Astrocyte of the cerebellum (primary cell): Measurements from ENCODE around the gene FGD5.

ENCODE experiments used
- DNase-seq: peaks from one replicate; pipeline ENCODE4 v3.0.0-alpha.2; 2011; ENCODE audit warnings: low read depth
- H3K4me3 ChIP-seq: 2 replicates; pipeline ENCODE4 v1.5.1; 2011; ENCODE audit warnings: mild to moderate bottlenecking, low read depth, low read length, moderate library complexity
- in situ Hi-C: cut with HindIII; loops from 2 replicates; pipeline ENCODE4 v1.10.0; 2017; ENCODE audit warnings: low sequenced_read_pairs
- TF ChIP-seq, protein P1 (sequence below): IDR thresholded peaks from 2 replicates; pipeline ENCODE4 v1.5.1; 2012; ENCODE audit warnings: low read length, low read depth, moderate library complexity, mild to moderate bottlenecking; ENCODE audit errors: missing control alignments

FGD5 gene

GRCh38 chr3:14862303-14862660 is 43.5 kb downstream of the FGD5 start:
- in situ Hi-C loops: no loop called here
- no peak overlapping the region for H3K4me3 ChIP-seq
- TF ChIP-seq, protein P1, sequence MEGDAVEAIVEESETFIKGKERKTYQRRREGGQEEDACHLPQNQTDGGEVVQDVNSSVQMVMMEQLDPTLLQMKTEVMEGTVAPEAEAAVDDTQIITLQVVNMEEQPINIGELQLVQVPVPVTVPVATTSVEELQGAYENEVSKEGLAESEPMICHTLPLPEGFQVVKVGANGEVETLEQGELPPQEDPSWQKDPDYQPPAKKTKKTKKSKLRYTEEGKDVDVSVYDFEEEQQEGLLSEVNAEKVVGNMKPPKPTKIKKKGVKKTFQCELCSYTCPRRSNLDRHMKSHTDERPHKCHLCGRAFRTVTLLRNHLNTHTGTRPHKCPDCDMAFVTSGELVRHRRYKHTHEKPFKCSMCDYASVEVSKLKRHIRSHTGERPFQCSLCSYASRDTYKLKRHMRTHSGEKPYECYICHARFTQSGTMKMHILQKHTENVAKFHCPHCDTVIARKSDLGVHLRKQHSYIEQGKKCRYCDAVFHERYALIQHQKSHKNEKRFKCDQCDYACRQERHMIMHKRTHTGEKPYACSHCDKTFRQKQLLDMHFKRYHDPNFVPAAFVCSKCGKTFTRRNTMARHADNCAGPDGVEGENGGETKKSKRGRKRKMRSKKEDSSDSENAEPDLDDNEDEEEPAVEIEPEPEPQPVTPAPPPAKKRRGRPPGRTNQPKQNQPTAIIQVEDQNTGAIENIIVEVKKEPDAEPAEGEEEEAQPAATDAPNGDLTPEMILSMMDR: no peak
- no peak for DNase-seq

DNA sequence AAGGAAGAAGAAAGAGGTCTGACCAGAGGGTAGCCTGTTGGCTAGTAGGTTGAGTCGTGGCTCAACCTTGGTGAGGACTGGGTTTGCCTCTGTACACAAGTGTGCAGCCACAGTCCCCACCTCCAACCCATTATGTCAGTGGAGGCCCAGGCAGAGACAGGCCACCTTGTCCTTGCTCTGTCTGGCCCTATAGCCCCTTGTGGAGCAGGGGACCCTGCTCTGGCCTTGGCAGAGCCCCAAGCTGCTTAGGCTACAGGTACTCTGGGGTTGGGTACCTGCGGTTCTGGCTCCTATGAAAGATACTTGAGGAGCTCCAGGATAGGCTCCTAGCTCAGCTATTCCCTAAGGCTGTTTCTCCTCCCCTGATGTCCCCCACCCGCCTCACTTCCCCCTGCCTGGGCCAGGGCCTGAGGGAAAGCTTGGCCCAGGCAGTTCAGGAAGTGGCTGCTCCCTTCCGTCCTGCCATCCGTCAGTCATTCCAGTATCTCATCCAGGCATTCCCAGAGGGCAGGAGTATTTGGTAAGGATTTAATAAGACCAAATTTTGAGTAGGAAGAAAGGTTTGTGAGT is 44.0 kb downstream of the FGD5 start:
- TF ChIP-seq, protein P1: no peak
- H3K4me3 ChIP-seq: no peak overlapping the region
- in situ Hi-C loops: no loop called here
- DNase-seq: no peak

- TF ChIP-seq, protein P1: peak; percentile 34
- no peak overlapping the region for H3K4me3 ChIP-seq
- in situ Hi-C loops: no loop called here
- DNase-seq: no peak
Measured at GRCh38 chr3:14863333-14864100, 44.8 kb downstream of the FGD5 start.

- in situ Hi-C loops: no loop called here
- TF ChIP-seq, protein P1: no peak
- DNase-seq: no peak
- H3K4me3 ChIP-seq: no peak overlapping the region
Measured at GRCh38 chr3:14864131-14864530, 45.4 kb downstream of the FGD5 start.

- H3K4me3 ChIP-seq: no peak overlapping the region
- TF ChIP-seq, protein P1: no peak
- in situ Hi-C loops: no loop called here
- DNase-seq: no peak
Measured at GRCh38 chr3:14866627-14867026, 47.9 kb downstream of the FGD5 start.

DNA sequence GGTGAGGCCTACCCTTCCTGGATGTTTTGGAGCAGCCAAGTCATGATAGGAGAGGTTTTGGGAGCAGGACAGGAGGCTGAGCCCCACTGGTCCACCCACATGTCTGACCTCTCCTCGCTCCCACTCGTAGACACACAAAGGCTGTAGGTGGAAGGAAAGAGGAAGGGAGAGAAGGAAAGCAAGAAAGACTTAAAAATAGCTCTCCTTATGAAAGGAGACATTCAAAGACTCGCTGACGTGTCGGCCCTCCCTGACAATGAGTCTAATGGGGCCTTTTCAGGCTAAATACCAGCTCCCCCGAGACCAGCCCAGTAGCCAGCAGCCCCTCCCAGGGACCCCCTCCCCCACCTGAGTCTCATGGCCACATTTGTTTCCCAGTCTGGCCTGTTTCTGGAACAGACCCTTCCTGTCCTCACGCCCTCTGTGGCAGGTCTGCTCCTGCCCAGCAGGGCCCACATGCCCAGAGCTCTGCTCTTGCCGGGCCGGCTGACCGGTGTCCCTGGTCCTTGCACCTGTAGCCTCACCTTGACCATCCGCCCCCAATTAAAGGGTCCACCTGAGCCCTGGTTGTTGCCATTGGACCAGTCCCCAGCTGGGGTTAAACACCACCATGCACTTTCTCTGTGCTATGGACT is 49.3 kb downstream of the FGD5 start:
- no peak for DNase-seq
- TF ChIP-seq, protein P1: no peak
- in situ Hi-C loops: no loop called here
- no peak overlapping the region for H3K4me3 ChIP-seq
